Colon (tissue), 2 donors: Measurements from ENCODE around the gene GRID1.
"Not testable (repeated sequence)": the region's sequence is repeated elsewhere in the genome, so short reads cannot be mapped to it uniquely, and the experiment has no call there.

Experiments used
- FAIRE-seq: peaks from 2 replicates; lab custom pipeline; 2012; peaks lifted over from hg19 to GRCh38; lab: Jason Lieb, UNC
- donor health status: control.
- donor health status: control.

Gene GRID1

DNA sequence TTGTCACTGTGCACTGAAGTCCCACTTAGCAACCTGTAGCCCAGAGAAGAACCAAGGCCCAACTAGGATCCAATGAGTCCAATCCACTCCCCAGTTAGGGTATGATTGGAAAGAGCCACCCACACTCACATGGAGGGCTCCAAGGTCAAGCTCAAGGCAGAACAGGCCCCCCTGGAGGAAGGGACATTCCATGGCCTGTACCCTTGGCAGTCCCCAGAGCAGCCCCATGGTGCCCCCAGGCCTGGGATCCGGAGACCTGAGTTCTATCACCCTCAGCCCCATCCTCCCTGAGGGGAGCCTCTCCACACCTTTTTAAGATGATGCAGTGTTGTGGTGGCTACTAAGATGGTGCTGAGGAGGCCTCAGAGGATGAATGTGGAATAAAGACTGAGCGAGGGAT is 231.4 kb downstream of the GRID1 start:
- FAIRE-seq, result no peak

DNA sequence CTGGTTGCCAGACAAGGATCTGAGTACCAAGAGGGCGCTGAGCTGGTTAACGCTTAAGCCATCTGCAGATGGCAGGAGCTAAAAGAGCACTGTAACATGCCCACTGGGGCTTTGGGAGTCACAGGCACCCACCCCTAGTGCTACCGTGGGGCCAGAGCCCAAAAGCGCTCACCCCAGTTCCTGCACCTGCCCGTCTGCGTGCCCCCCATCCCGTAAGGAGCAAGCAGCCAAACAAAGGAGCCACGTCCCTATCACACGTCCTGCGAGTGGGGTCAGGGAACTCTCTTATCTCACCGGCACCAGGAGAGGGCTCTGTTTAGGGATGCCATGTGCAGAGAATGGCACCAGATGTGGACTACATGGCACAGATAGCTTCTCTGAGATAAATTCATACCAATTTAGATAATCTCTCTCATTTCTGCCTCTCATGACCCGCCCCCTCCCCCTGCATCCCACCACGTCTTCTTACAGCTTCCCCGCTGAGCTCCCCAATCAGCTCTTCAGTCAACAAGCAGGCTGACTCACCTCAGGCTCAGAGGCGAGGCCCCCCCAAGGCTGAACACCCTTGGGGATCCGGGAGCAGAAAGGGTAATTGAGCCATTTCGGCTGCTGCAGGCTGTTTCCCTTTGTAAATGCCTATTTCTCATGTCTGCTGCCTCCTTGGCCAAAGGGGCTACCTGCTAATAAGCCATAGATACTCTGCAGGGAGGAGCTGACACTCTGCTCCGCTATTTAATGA is 235.7 kb downstream of the GRID1 start:
- FAIRE-seq, result no peak

DNA sequence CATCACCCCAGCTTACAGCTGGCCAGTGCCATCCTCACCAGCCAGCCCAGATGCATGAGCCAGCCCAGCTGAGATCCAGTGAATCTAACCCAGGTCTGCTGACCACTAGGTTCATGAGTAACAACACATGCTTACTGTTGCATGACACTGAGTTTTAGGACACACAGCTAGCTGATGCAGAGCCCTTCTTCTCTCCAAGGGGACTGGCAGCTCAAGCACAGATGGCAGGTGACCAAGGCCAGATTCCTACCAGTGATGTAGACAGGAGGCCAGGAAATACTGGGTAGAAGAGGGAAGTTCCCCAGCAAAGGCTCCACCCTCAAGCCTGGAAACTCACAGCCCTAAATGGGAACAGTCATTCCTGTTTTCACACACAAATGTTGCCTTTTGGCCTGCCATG is 236.6 kb downstream of the GRID1 start:
- no peak for FAIRE-seq

DNA sequence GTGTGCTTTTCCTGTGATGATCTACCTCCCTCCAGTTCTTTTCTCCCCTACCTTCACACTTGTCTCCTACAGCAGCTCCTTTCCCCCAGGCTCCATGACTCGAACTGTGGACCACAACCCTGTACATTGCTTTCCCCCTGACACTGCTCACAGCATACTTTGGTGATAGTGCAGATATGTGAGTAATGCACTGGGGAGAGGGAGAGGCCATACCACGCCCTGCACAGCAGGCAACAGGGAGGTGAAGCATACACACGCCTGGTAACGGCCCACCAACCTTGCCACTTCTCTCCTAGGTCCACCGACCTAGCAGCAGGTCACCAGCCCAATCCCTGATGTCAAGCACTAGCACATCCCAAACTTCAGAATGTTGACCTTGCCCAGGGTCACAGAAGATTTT is 238.2 kb downstream of the GRID1 start:
- no peak for FAIRE-seq

DNA sequence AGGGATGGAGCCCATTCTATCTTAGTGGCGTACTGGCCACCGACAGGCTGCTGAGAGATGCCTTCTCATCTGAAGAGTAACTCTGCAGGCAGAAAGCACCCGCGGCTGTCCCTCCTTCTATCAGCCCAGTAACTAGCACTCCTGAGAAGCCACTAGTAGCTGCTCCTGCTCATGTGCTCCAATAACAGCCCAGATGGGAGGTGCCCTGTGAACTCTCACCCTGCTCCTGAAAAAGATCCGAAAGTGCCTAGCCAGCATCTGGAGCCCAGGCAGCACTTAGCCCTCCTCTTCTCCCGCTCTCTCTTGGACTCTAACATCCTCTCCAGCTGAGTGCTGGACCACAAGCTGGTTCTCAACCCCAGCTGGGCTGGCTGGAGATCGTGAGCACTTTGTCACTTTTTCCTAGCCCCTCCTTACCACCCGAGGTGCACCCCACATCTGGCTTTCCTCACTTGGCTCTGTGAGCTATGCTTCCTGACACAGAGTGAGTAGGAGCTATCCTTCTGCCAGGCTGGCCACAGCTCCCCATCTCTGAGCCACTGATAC is 239.2 kb downstream of the GRID1 start:
- FAIRE-seq, result no peak

DNA sequence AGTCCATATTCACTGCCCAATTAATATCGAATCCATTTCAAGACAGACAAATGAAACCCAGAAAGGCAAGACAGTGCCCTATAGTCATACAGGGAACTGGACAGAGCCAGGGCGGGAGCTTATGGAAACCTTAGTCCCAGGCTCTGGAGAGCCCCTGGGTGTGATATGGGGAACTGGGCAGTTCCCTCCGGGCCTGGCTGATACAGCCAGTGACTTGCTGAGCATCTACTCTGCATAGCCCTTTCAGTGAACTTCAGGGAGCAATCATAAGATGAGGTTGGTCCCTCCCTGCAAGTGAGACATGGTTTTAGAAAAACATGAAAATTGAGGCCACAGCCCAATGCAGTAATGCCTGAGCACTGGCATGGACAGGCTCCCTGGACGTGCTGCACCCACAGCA is 241.9 kb downstream of the GRID1 start:
- FAIRE-seq, result no peak

DNA sequence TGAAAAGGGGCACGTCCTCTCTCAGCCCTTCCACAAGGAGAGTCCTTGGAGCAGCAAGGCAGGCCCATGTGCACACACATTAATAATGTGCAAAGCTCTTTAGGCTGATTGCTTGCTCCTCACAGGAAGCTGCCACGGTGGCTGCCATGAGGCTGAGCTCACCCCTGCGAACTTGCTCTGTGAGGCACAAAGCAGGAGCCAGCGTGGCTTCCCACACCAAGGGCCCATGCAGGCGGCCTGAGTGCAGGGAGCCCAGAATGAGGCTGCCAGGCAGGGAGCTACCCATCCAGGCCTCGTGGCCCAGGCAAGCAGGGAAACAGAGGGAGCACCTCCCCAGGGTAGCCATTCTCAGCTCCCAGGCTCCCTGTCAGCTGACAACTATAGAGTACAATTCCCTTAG is 242.9 kb downstream of the GRID1 start:
- FAIRE-seq, result no peak

GRCh38 chr10:86123304-86123703 is 243.3 kb downstream of the GRID1 start:
- FAIRE-seq, result no peak

- FAIRE-seq, result no peak
Measured at GRCh38 chr10:86122646-86123045, 243.9 kb downstream of the GRID1 start.

DNA sequence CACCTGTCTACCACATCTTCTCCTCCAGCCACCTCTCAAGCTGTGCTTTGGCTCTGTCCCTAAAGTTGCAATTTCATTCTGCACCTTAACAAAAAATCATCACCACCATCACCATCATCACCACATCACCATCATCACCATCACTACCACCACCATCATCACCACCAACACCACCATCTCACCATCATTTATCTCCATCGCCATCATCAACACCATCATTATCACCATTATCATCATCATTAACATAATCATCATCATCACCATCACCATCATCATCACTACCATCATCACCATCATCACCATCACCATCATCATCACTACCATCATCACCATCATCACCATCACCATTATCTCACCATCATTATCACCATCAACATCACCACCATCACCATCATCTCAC is 245.4 kb downstream of the GRID1 start:
- FAIRE-seq, result no peak

DNA sequence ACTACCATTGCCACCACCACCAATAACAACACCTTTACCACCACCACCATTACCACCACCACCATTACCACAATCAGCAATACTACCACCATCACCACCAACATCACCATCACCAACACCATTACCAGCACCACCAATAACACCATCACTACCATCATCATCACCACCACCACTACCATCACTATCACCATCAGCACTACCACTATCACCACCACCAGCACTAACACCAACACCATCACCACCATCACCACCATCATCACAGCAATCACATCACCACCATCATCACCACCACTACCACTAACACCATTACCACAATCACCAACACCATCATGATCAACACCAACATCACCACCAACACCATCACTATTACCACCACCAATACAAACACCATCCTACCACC is 249.5 kb downstream of the GRID1 start:
- FAIRE-seq, result no peak

DNA sequence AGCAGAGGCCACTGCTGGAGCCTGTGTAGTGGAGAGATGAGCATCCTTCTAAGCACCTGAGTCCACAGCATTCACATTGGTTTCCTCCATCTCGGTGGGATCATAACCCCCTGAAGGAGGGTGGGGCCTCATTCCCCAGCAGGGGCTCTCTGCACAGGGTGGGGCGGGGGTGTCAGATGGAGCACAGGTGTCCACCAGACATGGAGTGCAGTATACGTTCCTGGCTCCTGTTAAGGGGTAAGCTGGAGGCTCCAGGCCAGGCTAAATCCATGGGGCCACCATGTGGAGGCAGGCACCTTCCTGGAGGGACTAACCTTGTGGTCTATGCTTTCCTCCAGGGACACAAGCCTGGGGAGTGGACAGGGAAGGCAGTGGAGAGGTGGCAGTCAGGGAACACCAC is 252.6 kb downstream of the GRID1 start:
- FAIRE-seq, result no peak

GRCh38 chr10:86113501-86113900 is 253.1 kb downstream of the GRID1 start:
- FAIRE-seq, result no peak

DNA sequence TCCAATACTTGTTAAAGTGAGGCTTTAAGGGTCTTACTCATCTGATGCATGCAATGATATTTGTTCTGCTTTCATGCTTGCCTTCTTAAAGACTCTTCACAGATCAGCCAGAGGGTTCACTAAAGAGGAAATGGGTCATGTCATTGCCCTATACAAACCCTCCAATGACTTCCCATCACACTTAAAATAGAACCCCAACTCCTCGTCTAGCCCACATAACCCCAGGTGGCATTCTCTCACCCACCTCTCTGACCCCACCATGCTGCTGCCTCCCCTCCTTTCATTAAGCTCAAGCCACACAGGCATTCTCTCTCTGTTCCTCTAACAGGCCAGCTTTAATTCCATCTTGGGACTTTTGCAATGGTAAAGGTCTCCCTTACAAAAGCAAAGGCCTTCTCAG is 253.6 kb downstream of the GRID1 start:
- FAIRE-seq, result no peak

GRCh38 chr10:86111902-86112545 is 254.6 kb downstream of the GRID1 start:
- no peak for FAIRE-seq

DNA sequence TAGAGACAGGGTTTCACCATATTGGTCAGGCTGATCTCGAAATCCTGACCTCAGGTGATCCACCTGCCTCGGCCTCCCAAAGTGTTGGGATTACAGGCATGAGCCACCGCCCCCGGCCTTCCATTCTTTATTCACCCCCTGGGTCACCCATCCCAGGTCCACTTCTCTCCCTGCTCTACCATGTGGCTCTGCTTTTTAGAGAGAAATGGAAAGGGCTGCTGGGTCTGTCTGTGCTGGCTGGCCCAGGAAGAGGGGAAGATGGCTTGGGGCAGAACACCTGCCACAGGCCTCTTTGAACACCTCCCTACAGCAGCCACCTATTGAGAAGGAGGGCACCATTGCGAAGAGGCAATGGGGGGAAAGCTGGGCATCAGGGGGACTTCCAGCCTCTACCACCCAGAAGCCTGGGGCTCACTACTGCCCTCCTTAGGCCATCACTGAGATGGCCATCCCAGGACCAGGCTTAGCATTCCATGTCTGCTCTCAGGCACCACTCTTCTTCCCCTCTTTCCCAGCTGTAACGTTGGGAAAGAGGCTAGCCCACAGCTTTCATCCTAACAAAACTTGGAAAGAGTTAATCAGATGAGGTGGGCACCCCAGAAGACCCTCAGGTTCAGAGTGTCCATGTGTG is 256.3 kb downstream of the GRID1 start:
- no peak for FAIRE-seq

GRCh38 chr10:86109421-86109820 is 257.2 kb downstream of the GRID1 start:
- no peak for FAIRE-seq

DNA sequence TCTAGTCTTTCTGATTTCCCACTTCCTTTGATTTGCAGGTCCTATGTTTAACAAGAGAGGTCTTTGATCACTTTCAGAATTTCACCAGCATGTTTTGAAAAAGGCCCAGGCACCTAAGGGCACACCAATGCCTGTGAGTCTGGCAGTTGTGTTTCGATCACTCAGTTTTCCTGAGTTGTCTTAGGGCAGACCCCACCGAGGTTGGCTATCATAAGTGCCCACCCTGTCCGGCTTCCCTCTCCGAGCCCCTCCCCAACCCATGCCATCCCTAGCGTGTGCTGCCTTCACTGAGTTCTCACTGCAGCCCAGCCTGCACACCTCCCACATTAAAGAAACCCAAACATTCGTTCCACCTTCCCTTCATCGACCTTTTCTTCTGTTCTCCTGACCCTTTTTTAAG is 257.9 kb downstream of the GRID1 start:
- no peak for FAIRE-seq

- not testable (repeated sequence) for FAIRE-seq
Measured at GRCh38 chr10:86107611-86108310, 258.8 kb downstream of the GRID1 start.

DNA sequence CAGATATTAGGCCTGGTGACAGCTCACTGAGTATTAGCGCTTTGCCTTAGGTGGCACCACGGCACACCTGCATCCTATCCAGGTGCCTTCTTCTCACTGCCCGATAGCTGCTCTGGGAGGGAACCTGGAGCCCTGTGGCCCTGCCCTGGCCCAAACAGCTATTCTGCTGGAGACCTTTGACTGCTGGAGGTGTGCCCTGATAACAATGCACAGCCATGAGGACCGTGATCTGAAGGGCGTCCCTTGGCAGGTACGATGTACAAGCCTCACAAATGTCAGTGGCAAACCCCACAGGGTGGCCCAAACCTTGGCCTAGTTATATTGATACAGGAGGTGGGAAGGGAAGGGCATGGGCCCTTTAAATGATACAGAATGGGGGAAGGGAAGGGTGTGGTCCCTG is 259.5 kb downstream of the GRID1 start:
- no peak for FAIRE-seq

DNA sequence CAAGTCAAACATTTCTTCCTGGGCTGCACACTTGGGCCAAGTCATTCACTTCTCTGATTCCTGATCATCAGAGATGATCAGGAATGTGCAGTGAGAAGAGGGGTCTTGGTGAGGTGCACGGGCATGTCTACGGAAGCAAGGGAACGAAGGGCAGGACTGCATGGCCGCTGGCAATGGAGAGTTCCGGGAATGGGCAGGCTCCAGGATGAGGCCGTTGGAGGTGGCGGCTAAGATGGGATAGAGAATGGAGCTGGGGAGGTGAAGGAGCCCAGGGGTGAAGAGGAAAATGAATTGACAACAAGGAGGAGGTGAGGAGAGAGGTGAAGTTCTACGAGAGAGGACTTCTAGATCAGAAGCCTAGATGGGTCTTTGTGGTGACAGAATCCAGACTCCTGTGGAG is 260.0 kb downstream of the GRID1 start:
- FAIRE-seq, result no peak

DNA sequence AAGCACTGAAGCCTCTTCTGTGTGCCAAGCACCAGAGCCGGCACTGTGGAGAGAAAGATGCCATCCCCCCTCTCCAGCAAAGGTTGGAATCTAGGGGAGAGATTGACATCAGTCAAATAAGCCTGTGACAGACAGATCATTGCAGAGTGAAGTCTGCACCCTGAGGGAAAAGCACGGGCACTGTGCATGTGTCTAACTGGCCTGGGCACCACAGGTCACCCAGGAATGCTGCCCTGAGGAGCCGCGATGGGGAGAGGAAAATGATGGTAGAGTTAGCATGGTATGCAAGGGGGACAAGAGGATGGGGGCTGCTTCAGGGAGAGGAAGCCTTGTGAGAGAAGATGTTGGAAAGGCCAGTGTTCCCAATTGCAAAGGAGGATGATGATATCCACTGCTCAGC is 261.0 kb downstream of the GRID1 start:
- no peak for FAIRE-seq

DNA sequence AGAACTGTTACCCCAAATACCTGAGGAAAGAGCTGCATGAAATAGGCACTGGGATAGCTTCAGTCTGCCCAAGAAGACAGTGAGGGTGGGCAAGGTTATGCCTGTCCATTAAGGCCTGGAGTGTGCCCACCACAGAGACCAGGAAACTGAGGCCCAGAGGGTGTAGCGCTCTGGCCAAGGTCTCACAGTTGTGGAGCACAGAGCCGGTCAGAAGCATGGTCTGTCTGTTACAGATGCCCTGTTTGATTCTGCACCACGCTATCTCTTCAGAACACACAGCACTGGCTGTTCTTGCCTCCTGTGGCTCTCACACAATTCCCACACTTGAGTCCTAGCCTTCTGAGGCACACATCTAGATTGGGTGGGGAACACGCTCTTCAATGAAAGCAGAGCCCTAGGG is 261.4 kb downstream of the GRID1 start:
- no peak for FAIRE-seq
